Inflammatory macrophage (primary cell): ENCODE results near the gene ADD2.
"Not testable (repeated sequence)": the region's sequence is repeated elsewhere in the genome, so short reads cannot be mapped to it uniquely, and the experiment has no call there.

Source experiments
- DNase-seq, 2 donors: peaks; one replicate each; pipeline ENCODE4 v3.0.0-alpha.2; 2020 to 2022

ADD2 gene

GRCh38 chr2:70630761-70631160, 137.2 kb downstream of the ADD2 start:
- no peak for DNase-seq

- no peak for DNase-seq
Measured at GRCh38 chr2:70627211-70627898, 140.6 kb downstream of the ADD2 start.

- DNase-seq = no peak
Measured at GRCh38 chr2:70626254-70626990, 141.6 kb downstream of the ADD2 start.

- not testable (repeated sequence) for DNase-seq
Measured at GRCh38 chr2:70621536-70621935, 146.5 kb downstream of the ADD2 start.

GRCh38 chr2:70620020-70620419, 148.0 kb downstream of the ADD2 start:
- DNase-seq = no peak

GRCh38 chr2:70619167-70619566, 148.8 kb downstream of the ADD2 start:
- DNase-seq = no peak

GRCh38 chr2:70616168-70616694, 151.8 kb downstream of the ADD2 start:
- no peak for DNase-seq

GRCh38 chr2:70615222-70615621, 152.8 kb downstream of the ADD2 start:
- DNase-seq = no peak

- DNase-seq = no peak
Measured at GRCh38 chr2:70613521-70613920, 154.5 kb downstream of the ADD2 start.

GRCh38 chr2:70612574-70612973, 155.4 kb downstream of the ADD2 start:
- DNase-seq = no peak

- no peak for DNase-seq
Measured at GRCh38 chr2:70608373-70608772, 159.6 kb downstream of the ADD2 start.

GRCh38 chr2:70607121-70607561, 160.9 kb downstream of the ADD2 start:
- DNase-seq = no peak
